Measurements from ENCODE around the gene UGT1A6.
A peak's percentile ranks its signal among the peaks of the same experiment; 100 is the strongest.

Gene UGT1A6

GRCh38 chr2:233772153-233772552 lies 79.5 kb downstream of the UGT1A6 start:
- no peak for DNase-seq

- no peak for DNase-seq
Measured at GRCh38 chr2:233772583-233772982, 79.9 kb downstream of the UGT1A6 start.

GRCh38 chr2:233773854-233774253 lies 81.2 kb downstream of the UGT1A6 start:
- no peak for DNase-seq

- DNase-seq: no peak
Measured at GRCh38 chr2:233775414-233775813, 82.7 kb downstream of the UGT1A6 start.

GRCh38 chr2:233778030-233778429 lies 85.3 kb downstream of the UGT1A6 start, which contains the start of gene MROH2A:
Gene MROH2A (plus strand): TSS chr2:233778330. CDS start chr2:233779359, 1,029 bp downstream.
- no peak for DNase-seq

- no peak for DNase-seq
Measured at GRCh38 chr2:233779722-233780121, 87.0 kb downstream of the UGT1A6 start.

- no peak for DNase-seq
Measured at GRCh38 chr2:233780771-233781170, 88.1 kb downstream of the UGT1A6 start.

- no peak for DNase-seq
Measured at GRCh38 chr2:233789554-233789953, 96.9 kb downstream of the UGT1A6 start.

GRCh38 chr2:233791151-233791882 lies 98.6 kb downstream of the UGT1A6 start:
- DNase-seq: no peak

GRCh38 chr2:233791883-233792329 lies 99.2 kb downstream of the UGT1A6 start:
- no peak for DNase-seq

- DNase-seq: no peak
Measured at GRCh38 chr2:233792720-233793119, 100.0 kb downstream of the UGT1A6 start.

GRCh38 chr2:233793465-233794127 lies 100.9 kb downstream of the UGT1A6 start:
- DNase-seq: no peak

GRCh38 chr2:233794128-233794658 lies 101.5 kb downstream of the UGT1A6 start:
- DNase-seq: no peak

- DNase-seq: no peak
Measured at GRCh38 chr2:233795735-233796171, 103.1 kb downstream of the UGT1A6 start.

- DNase-seq: no peak
Measured at GRCh38 chr2:233796254-233796653, 103.6 kb downstream of the UGT1A6 start.

- DNase-seq: no peak
Measured at GRCh38 chr2:233798335-233799086, 105.8 kb downstream of the UGT1A6 start.

- peak; percentile 2 for DNase-seq
Measured at GRCh38 chr2:233799087-233799665, 106.5 kb downstream of the UGT1A6 start.

GRCh38 chr2:233799716-233800115 lies 107.0 kb downstream of the UGT1A6 start:
- DNase-seq: no peak

GRCh38 chr2:233800208-233800607 lies 107.5 kb downstream of the UGT1A6 start:
- no peak for DNase-seq

- no peak for DNase-seq
Measured at GRCh38 chr2:233801357-233802131, 108.9 kb downstream of the UGT1A6 start.

GRCh38 chr2:233802132-233802815 lies 109.6 kb downstream of the UGT1A6 start:
- no peak for DNase-seq
